Astrocyte (in vitro differentiated cells and primary cell): ENCODE results near the gene CAPN5. TPM values are rescaled to one million over a fixed set of nuclear protein-coding genes. Genes with fewer than 3 reads are reported as not detected.

ENCODE experiments used
- DNase-seq: peaks from one replicate; pipeline ENCODE4 v3.0.0-alpha.2; 2010; ENCODE audit warnings: low read depth
- FAIRE-seq: peaks from 2 replicates; lab custom pipeline; 2011; peaks lifted over from hg19 to GRCh38; lab: Jason Lieb, UNC
- H2AFZ ChIP-seq: 2 replicates; pipeline ENCODE4 v1.6.0; 2012; ENCODE audit warnings: low read depth, low read length, inconsistent platforms
- H3K27ac ChIP-seq: 2 replicates; pipeline ENCODE4 v1.5.1; 2011; ENCODE audit warnings: low read depth, low read length, inconsistent platforms
- H3K27me3 ChIP-seq: 2 replicates; pipeline ENCODE4 v1.6.0; 2011; ENCODE audit warnings: low read length, inconsistent platforms; ENCODE audit not compliant: insufficient read depth
- H3K36me3 ChIP-seq: 2 replicates; pipeline ENCODE4 v1.5.1; 2011; ENCODE audit warnings: low read length, inconsistent platforms; ENCODE audit not compliant: insufficient read depth
- H3K4me1 ChIP-seq: 2 replicates; pipeline ENCODE4 v1.5.1; 2011; ENCODE audit warnings: low read length, inconsistent platforms; ENCODE audit not compliant: insufficient read depth
- H3K4me2 ChIP-seq: 2 replicates; pipeline ENCODE4 v1.6.0; 2012; ENCODE audit warnings: low read length, inconsistent platforms
- H3K4me3 ChIP-seq: 2 replicates; pipeline ENCODE4 v1.5.1; 2011; ENCODE audit warnings: low read depth, mild to moderate bottlenecking, low read length, inconsistent platforms; ENCODE audit not compliant: insufficient read depth
- H3K79me2 ChIP-seq: 2 replicates; pipeline ENCODE4 v1.6.0; 2012; ENCODE audit warnings: mild to moderate bottlenecking, low read length, inconsistent platforms; ENCODE audit not compliant: insufficient read depth
- H3K9ac ChIP-seq: 2 replicates; pipeline ENCODE4 v1.6.0; 2012; ENCODE audit warnings: mild to moderate bottlenecking, low read length, inconsistent platforms
- H3K9me3 ChIP-seq: 2 replicates; pipeline ENCODE4 v1.5.1; 2012; ENCODE audit warnings: low read depth, mild to moderate bottlenecking, low read length, inconsistent platforms; ENCODE audit not compliant: insufficient read depth
- H4K20me1 ChIP-seq: 2 replicates; pipeline ENCODE4 v1.6.0; 2012; ENCODE audit warnings: low read length, inconsistent platforms; ENCODE audit not compliant: insufficient read depth
- H3K27ac Mint-ChIP-seq: one replicate; pipeline ENCODE4 v1.8.0; 2021; ENCODE audit warnings: mild to moderate bottlenecking, mixed read lengths; ENCODE audit not compliant: unreplicated experiment
- H3K27me3 Mint-ChIP-seq: one replicate; pipeline ENCODE4 v1.8.0; 2021; ENCODE audit warnings: low read depth, mixed read lengths; ENCODE audit not compliant: unreplicated experiment
- H3K36me3 Mint-ChIP-seq: one replicate; pipeline ENCODE4 v1.8.0; 2021; ENCODE audit warnings: low read depth, mixed read lengths; ENCODE audit not compliant: unreplicated experiment
- H3K4me1 Mint-ChIP-seq: one replicate; pipeline ENCODE4 v1.8.0; 2021; ENCODE audit warnings: low read depth, mixed read lengths; ENCODE audit not compliant: unreplicated experiment
- H3K4me3 Mint-ChIP-seq: one replicate; pipeline ENCODE4 v1.8.0; 2021; ENCODE audit warnings: mild to moderate bottlenecking, moderate library complexity, mixed read lengths; ENCODE audit not compliant: unreplicated experiment
- H3K9me3 Mint-ChIP-seq: one replicate; pipeline ENCODE4 v1.8.0; 2021; ENCODE audit warnings: mild to moderate bottlenecking, mixed read lengths; ENCODE audit not compliant: unreplicated experiment
- EZH2 ChIP-seq: IDR thresholded peaks from 2 replicates; pipeline ENCODE4 v1.6.1; 2012; ENCODE audit warnings: mild to moderate bottlenecking, low read length, inconsistent platforms; ENCODE audit not compliant: insufficient read depth
- total RNA-seq: library from RNA; stranded (reverse); gene quantifications from 2 replicates; pipeline ENCODE4 v1.2.1, GENCODE V29; 2021
- TF ChIP-seq, protein P1 (sequence below): IDR thresholded peaks from 2 replicates; pipeline ENCODE4 v1.5.1; 2011; ENCODE audit warnings: low read depth, mild to moderate bottlenecking, inconsistent platforms, low read length, moderate library complexity; ENCODE audit not compliant: insufficient read depth

The CAPN5 gene
- total RNA-seq, 1 donor from 2014 or later, result 17.4 TPM

DNA sequence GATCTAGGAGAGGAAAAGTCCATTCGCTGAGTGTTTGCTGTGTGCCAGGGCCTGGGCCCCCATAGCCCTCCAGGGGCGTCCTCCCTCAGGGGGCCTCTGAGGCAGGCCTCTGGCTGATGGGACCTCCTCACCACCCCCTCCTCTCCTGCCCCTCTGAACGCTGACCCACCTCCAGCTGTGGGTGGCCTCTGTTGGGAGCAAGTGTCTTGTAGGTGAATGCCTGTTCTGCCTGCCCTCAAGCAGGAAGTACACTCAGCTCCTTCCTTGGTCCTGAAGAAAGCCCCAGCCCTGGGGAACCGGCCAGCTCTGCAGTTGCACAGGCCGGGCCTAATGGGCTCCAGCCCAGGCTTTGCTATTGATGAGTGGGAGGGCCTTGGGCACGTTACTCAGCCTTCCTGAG, 64.8 kb downstream of the CAPN5 start:
- no peak for FAIRE-seq

DNA sequence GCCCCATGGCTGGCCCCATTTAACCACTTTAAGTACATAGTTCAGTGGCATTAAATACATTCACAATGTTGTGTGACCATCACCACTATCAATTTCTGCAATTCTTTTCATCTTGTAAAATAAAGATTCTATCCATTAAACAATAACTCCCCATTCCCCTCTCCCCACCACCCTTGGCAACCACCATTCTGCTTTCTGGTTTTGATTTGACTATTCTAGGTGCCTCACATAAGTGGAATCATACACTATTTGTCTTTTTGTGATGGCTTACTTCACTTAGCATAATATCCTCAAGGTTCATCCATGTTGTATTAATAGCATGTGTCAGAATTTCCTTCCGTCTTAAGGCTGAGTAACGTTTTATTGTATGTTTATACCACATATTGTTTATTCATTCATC, 68.3 kb downstream of the CAPN5 start:
- no peak for TF ChIP-seq EZH2
- TF ChIP-seq, protein P1, sequence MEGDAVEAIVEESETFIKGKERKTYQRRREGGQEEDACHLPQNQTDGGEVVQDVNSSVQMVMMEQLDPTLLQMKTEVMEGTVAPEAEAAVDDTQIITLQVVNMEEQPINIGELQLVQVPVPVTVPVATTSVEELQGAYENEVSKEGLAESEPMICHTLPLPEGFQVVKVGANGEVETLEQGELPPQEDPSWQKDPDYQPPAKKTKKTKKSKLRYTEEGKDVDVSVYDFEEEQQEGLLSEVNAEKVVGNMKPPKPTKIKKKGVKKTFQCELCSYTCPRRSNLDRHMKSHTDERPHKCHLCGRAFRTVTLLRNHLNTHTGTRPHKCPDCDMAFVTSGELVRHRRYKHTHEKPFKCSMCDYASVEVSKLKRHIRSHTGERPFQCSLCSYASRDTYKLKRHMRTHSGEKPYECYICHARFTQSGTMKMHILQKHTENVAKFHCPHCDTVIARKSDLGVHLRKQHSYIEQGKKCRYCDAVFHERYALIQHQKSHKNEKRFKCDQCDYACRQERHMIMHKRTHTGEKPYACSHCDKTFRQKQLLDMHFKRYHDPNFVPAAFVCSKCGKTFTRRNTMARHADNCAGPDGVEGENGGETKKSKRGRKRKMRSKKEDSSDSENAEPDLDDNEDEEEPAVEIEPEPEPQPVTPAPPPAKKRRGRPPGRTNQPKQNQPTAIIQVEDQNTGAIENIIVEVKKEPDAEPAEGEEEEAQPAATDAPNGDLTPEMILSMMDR, result no peak
- Mint-ChIP-seq H3K27me3 (no peaks in the 10 kb centered on the region), H3K4me3 (no peak overlapping the region), H3K36me3 (no peaks in the 10 kb centered on the region), H3K9me3 (no peaks in the 10 kb centered on the region), H3K4me1 (peaks cover 1% of the 10 kb centered on the region), H3K27ac (no peak overlapping the region)
- H2AFZ ChIP-seq, result no peak overlapping the region
- no peaks in the 10 kb centered on the region for H3K36me3 ChIP-seq
- H3K9me3 ChIP-seq, result no peaks in the 10 kb centered on the region
- no peaks in the 10 kb centered on the region for H4K20me1 ChIP-seq
- H3K4me2 ChIP-seq, result no peak overlapping the region
- DNase-seq, result no peak
- no peak overlapping the region for H3K27ac ChIP-seq
- no peak overlapping the region for H3K9ac ChIP-seq
- H3K79me2 ChIP-seq, result no peaks in the 10 kb centered on the region
- H3K4me3 ChIP-seq, result no peak overlapping the region
- peaks cover 5% of the 10 kb centered on the region for H3K4me1 ChIP-seq
- H3K27me3 ChIP-seq, result peaks cover 7% of the 10 kb centered on the region
- FAIRE-seq, result peak; percentile 74

More for the DNA sequence above, 64.8 kb downstream of the CAPN5 start:
- no peak overlapping the region for H2AFZ ChIP-seq
- H3K9ac ChIP-seq, result no peak overlapping the region
- Mint-ChIP-seq H3K9me3 (no peaks in the 10 kb centered on the region), H3K36me3 (no peaks in the 10 kb centered on the region), H3K4me3 (no peak overlapping the region), H3K4me1 (peaks cover 1% of the 10 kb centered on the region), H3K27me3 (peaks cover 13% of the 10 kb centered on the region), H3K27ac (no peak overlapping the region)
- no peak for DNase-seq
- no peak overlapping the region for H3K4me3 ChIP-seq
- no peaks in the 10 kb centered on the region for H3K36me3 ChIP-seq
- TF ChIP-seq, protein P1, result no peak
- no peak for TF ChIP-seq EZH2
- H4K20me1 ChIP-seq, result no peaks in the 10 kb centered on the region
- no peak overlapping the region for H3K4me2 ChIP-seq
- H3K9me3 ChIP-seq, result no peaks in the 10 kb centered on the region
- peaks cover 18% of the 10 kb centered on the region for H3K4me1 ChIP-seq
- no peaks in the 10 kb centered on the region for H3K79me2 ChIP-seq
- H3K27ac ChIP-seq, result no peak overlapping the region
- no peaks in the 10 kb centered on the region for H3K27me3 ChIP-seq

DNA sequence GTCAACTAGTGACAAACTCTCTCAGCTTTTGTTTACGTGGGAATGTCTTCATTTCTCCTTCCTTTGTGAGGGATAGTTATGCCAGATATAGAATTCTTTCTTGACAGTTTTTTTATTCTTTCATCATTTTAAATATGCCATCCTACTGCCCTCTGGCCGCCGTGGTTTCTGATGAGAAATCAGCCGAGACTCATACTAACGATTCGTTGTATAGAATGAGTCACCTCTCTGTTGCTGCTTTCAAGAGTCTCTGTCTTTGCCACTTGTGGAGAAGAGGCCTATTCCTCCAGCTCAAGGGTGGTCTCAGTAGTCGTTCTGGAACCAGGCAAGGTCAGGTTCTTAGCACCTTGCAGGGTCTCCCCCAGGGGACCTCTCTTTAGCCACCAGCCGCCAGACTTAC, 69.3 kb downstream of the CAPN5 start:
- Histone ChIP-seq H3K4me3 (no peak overlapping the region), H3K9ac (no peak overlapping the region), H3K27ac (no peak overlapping the region), H3K4me1 (peaks cover 8% of the 10 kb centered on the region), H4K20me1 (no peaks in the 10 kb centered on the region), H3K36me3 (no peaks in the 10 kb centered on the region), H2AFZ (no peak overlapping the region), H3K4me2 (no peak overlapping the region), H3K79me2 (no peaks in the 10 kb centered on the region), H3K27me3 (peaks cover 7% of the 10 kb centered on the region), H3K9me3 (no peaks in the 10 kb centered on the region)
- Mint-ChIP-seq H3K9me3 (no peaks in the 10 kb centered on the region), H3K4me1 (peaks cover 1% of the 10 kb centered on the region), H3K27ac (no peak overlapping the region), H3K36me3 (no peaks in the 10 kb centered on the region), H3K4me3 (no peak overlapping the region), H3K27me3 (no peaks in the 10 kb centered on the region)
- TF ChIP-seq EZH2, result no peak
- TF ChIP-seq, protein P1, result no peak
- DNase-seq (peak; percentile 46), FAIRE-seq (peak; percentile 45)
